DND-41 (cell line): ENCODE results near the gene KIRREL3.

ENCODE experiments used
- EZH2 ChIP-seq: IDR thresholded peaks from 3 replicates; pipeline ENCODE4 v1.6.1; 2012; ENCODE audit warnings: borderline replicate concordance, low read depth, mild to moderate bottlenecking, moderate library complexity, low read length, inconsistent platforms; ENCODE audit not compliant: severe bottlenecking
- TF ChIP-seq, protein P1 (sequence below): IDR thresholded peaks from 2 replicates; pipeline ENCODE4 v1.5.1; 2012; ENCODE audit warnings: borderline replicate concordance, low read length, moderate library complexity, mild to moderate bottlenecking; ENCODE audit not compliant: poor library complexity, severe bottlenecking; ENCODE audit errors: extremely low read depth

DNA sequence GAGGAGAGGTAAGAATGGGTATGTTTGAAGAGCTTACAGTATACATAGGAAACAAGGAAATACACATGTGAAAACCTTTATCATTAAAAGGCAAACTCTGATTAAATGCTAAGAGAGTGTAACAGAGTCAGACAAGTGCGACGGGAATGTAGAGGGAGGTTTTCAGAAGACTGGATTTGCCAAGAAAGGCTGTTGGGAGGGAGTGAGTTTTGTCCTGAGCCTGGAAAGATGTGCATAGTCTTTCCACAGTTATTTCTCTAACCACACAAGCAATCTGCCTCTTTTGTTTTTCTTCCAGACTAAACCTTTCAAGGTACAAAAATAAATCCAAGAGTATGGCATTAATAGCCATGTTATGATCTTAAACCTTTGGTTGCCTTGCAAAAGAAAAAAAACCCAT lies 170.9 kb downstream of the KIRREL3 start:
- TF ChIP-seq, protein P1, sequence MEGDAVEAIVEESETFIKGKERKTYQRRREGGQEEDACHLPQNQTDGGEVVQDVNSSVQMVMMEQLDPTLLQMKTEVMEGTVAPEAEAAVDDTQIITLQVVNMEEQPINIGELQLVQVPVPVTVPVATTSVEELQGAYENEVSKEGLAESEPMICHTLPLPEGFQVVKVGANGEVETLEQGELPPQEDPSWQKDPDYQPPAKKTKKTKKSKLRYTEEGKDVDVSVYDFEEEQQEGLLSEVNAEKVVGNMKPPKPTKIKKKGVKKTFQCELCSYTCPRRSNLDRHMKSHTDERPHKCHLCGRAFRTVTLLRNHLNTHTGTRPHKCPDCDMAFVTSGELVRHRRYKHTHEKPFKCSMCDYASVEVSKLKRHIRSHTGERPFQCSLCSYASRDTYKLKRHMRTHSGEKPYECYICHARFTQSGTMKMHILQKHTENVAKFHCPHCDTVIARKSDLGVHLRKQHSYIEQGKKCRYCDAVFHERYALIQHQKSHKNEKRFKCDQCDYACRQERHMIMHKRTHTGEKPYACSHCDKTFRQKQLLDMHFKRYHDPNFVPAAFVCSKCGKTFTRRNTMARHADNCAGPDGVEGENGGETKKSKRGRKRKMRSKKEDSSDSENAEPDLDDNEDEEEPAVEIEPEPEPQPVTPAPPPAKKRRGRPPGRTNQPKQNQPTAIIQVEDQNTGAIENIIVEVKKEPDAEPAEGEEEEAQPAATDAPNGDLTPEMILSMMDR, result no peak
- no peak for TF ChIP-seq EZH2
